Activated CD4-positive, alpha-beta T cell treated with anti-CD3 and anti-CD28 coated beads, Interleukin-2, amount 50 U/mL, for 16 hours (primary cell): ENCODE data around the gene POLRMT.

Source experiments
- DNase-seq: peaks from one replicate; pipeline ENCODE4 v3.0.0-alpha.2; 2020

POLRMT gene

DNA sequence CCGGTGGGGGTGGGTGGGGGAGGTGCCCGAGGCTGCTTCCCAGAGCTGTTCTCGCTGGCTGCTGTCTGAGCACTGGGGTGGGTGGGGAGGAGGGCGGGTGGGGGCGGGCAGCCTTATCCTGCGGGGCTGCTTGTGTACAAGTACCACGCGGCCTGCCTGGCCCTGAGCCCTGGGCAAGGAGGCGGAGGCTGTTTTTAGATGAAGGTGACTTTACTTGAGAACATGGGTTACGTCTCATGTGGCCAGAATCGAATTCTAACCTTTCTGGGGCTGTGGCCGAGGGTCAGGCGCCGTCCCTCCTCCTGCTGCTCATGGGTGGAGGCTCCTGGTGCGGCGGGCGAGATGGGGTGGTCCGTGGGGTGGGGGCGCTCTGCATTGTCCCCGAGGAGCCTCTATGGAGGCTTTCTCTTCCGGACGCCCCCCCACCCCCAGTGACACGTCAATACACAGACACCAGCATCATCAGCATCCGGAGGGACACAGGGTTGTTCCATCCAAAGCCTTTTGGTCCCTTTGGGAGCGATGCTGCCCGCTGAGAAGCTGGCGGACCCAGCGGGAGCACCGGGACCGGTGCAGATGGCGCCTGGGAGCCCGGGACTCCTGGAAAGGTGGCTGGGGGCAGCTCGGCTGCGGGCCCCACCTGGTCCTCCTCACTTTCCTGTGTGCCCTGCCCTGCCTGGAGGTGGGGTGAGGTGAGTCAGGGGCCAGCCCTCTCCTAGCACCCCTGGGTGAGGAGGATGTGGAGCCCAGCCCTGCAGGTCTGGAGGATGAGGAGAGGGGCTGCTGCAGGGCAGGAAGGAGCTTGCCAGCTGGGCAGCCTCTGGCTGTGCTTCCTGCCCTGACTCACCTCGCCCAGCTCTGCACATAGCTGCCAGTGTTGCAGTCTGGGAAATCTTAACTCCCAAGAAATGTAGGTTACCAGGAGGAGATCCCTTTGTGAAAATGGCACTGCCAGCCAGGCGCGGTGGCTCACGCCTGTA is 57.5 kb downstream of the POLRMT start:
- DNase-seq: no peak

DNA sequence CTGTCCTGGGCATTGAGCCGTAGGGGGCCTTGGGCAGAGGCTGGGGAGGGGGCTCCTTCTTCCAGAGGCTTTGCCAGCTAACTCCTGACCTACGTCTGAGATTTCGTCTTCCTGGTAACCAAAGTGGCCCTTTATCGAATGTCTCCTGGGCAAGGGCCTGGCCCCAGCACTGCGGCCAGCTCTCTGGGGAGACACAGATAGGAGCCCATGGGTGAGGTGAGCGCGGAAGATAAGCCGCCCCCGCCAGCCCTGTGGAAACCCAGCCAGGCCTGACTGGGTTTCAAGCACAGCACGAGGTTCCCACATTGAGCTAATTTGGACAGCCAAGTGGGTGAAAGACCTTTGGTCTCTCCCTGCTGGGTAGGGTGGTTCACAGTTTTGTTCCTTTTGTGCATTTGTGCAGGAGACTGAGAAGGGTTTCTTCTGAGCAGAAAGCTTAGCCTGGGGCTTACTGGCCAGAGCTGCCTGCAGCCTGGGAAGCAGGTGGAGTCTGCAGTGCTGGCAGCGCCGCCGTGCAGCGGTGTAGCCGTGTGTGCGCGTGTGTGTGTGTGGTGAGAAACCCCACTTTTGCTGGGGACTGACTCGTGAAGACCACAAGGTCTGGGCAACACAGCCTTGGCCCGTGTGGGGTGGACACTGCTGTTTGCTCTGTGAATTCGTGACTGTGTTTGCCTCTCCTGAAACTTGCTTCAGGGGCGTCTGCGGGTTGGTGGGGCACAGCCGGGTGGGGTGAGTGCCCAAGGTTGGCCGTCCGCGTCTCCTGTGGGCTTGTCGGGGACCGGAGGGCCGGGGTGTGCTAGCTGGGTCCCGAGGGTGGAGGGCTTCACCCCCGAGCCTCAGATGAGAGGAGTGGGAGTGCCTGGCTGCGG is 58.4 kb downstream of the POLRMT start:
- DNase-seq: no peak

DNA sequence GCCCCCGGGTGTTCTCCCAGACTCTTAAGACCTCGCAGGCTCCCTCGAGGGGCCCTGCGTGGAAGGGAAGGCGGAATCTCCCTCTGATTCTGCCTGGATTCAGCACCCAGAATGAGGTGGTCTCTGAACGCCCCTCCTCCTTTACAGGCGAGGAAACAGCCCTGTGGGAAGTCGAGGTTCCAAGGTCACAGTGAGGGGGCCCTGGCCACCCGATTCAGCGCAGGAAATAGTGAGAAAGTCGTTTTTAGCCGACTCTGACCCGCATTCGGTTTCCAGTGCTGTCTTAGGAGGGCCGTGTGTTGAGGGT is 59.9 kb downstream of the POLRMT start:
- no peak for DNase-seq

DNA sequence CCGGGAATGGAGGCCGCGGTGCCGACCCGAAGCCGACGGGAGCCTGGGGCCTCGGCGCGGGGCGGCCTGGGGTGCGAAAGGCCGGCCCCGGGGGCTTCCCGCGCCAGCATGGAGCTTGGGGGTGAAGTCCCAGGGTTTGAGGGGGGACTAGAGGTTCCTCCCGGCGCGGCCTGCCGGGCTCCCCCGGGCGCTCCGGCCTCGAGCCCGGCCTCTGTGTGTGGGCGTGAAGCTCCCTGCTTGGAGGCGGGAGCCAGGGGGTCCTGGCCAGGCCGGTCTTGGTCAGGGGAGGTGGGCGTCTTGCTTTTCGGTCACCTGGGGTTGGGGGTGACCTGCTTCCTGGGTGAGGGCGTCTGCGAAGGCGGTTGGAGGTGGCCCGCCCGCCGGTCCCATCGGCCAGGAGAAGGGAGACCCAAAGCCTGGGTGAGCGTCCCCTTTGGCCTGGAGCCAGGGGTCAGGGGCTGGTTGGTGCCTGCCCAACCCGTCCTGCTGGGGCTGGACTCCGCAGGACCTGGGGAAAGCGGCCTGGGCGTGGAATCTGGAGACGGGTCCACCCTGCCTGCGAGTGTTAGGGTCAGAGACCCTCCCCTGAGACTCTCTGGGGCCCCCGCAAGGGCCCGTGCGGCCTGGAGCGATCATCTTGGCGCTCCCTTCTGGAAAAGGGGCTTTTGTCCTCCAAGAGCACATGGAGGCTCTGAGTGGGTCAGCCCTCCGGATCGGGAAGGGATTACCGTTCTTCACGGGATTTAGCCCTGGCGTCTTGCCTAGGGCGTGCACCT is 60.4 kb downstream of the POLRMT start:
- DNase-seq: no peak

DNA sequence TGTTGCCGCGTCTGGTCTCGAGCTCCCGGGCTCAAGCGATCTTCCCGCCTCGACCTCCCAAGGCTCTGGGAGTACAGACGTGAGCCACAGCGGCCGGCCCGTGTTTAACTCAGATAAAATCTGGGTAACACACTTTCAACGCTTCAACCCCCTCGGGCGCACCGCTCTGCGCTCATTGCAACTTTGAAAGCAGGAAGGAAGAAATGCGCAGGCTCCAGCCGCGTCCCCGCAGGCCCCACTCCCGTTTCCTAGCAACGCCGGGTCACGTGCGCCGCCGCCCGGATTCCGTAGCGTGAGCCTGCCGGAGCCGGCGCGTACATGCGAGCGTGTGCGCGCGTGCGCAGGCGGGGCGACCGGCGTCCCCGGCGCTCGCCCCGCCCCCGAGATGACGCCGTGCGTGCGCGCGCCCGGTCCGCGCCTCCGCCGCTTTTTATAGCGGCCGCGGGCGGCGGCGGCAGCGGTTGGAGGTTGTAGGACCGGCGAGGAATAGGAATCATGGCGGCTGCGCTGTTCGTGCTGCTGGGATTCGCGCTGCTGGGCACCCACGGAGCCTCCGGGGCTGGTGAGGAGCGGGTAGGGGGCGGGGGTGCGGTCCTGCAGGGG is 61.1 kb downstream of the POLRMT start, which contains the start of gene BSG:
Gene BSG (plus strand): TSS at position 457 of the 603 bp plus-strand sequence. CDS start 39 bp downstream, at position 496.
- peak; percentile 98 for DNase-seq

DNA sequence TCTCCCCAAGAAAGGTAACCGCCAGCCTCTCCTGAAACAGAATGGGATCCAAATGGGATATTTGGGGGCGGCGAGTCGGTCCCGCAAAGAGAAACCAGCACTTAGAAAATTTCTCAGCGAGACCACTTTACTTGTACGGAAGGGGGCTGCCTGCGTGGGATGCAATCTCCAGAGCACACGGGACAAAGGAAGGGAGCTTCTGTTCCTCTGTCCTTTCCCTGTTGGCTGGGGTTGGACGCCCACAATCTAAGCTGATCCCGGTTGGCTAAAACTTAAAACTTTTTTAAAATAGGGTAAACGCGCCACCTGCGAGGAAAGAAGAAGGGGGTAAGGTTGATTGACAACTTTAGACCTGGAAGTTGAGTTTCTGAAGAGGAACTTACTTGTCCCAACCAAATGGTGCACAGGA is 61.8 kb downstream of the POLRMT start:
- peak; percentile 39 for DNase-seq

DNA sequence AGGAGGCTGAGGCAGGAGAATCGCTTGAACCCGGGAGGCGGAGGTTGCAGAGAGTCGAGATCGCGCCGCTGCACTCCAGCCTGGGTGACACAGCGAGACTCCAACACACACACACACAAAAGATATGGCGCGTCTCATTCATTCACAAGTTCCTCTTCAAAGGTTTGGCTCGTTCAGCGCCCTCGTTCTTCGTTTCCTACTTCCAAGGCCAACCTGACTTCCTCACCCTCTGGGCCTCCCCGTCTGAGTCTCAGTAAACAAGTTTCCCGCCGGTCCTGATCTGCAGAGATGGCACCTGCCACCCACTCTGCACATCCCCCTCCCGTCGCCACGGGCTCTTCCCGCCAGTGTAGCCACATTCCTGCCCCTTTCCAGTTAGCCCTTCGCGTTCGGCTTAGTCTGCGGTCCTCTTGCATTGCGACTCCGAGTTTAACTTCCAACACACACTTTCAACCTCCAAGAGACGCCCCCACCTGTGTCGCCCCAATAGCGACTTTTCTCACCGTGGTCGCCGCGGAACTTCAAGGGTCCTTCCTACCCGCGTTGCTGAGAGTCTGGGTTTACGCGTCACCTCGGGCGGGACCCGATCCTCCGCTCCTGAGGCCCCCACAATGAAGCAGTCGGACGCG is 62.3 kb downstream of the POLRMT start:
- DNase-seq: peak; percentile 61

DNA sequence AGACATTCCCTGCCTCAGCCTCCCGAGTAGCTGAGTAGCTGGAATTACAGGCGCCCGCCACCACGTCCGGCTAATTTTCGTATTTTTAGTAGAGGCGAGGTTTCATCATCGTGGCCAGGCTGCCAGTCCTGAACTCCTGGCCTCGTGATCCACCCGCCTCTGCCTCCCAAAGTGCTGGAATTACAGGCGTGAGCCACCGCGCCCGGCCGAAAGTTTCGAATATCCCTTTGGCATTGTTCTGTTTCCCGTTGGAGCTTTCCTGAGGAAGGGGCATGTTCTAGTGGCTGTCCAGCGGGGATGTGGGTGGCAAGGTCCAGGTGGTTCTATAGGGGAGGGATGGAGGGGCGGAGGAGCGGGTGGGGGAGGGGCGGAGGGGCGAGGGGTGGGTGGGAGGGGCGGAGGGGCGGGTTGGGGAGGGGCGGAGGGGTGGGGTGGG is 63.1 kb downstream of the POLRMT start:
- DNase-seq: no peak

DNA sequence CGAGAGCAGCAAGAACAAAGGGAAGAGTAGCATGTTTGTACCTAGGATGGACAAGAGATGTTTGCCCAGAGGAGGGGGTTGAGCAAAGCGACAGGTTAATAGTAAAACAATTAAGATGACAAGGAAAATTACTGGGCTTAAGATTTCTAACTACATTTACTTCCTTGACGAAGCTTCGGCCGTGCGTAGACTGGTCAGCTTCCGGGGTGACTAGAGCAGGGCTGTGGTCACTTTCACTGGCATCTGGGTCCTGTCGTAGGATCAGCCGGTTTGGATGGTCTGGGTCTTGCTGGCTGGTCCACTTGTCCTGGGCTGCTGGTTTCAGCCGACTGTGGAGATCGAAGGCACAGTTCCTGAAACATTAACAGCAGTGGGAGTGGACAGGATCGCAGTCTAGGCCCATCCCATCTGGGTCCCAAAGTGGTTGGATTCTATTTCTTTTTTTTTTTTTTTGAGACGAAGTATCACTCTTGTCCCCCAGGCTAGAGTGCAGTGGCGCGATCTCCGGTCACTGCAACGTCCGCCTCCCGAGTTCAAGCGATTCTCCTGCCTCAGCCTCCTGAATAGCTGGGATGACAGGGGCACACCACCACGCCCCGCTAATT is 65.9 kb downstream of the POLRMT start:
- no peak for DNase-seq
